K562 (cell line): ENCODE results near the gene TMEM187. TPM values are rescaled to one million over a fixed set of nuclear protein-coding genes. Genes with fewer than 3 reads are reported as not detected.

Source experiments
- ARID2 ChIP-seq: fragments of 450-650 bp; IDR thresholded peaks from 2 replicates; pipeline ENCODE4 v1.6.1; 2017; ENCODE audit warnings: antibody characterized with exemption, mild to moderate bottlenecking
- CBFA2T2 ChIP-seq: fragments of 450-650 bp; conservative IDR thresholded peaks from 2 replicates; pipeline ENCODE4 v1.6.1; 2017; ENCODE audit warnings: mild to moderate bottlenecking
- CBX1 ChIP-seq: sonication (generic); IDR thresholded peaks from 2 replicates; pipeline ENCODE4 v1.6.1; 2016; ENCODE audit warnings: antibody characterized with exemption, low read depth, mild to moderate bottlenecking
- CHD2 ChIP-seq: IDR thresholded peaks from 2 replicates; pipeline ENCODE4 v1.6.1; 2011; ENCODE audit warnings: low read depth, low read length
- ETV1 ChIP-seq: fragments of 450-650 bp; conservative IDR thresholded peaks from 2 replicates; pipeline ENCODE4 v1.6.1; 2016; ENCODE audit warnings: missing genetic modification characterization, control low read depth, low read depth, missing compliant biosample characterization
- HCFC1 ChIP-seq: IDR thresholded peaks from 2 replicates; pipeline ENCODE4 v1.6.1; 2012; ENCODE audit warnings: low read depth, low read length, improper control_type of control experiment
- HDGF ChIP-seq: fragments of 450-650 bp; IDR thresholded peaks from 2 replicates; pipeline ENCODE4 v1.6.1; 2016
- HMGN3 ChIP-seq: IDR thresholded peaks from 2 replicates; pipeline ENCODE4 v1.6.1; 2011; ENCODE audit warnings: borderline replicate concordance, low read depth, mild to moderate bottlenecking, mixed read lengths, low read length; ENCODE audit not compliant: insufficient read length; ENCODE audit errors: extremely low read depth
- POLR2B ChIP-seq: fragments of 450-650 bp; IDR thresholded peaks from 2 replicates; pipeline ENCODE4 v1.6.1; 2018; ENCODE audit warnings: low read depth; ENCODE audit not compliant: partially characterized antibody
- POLR3A ChIP-seq: IDR thresholded peaks from 2 replicates; pipeline ENCODE4 v1.6.1; 2011; ENCODE audit warnings: borderline replicate concordance, mild to moderate bottlenecking, moderate library complexity; ENCODE audit not compliant: insufficient read length, insufficient read depth; ENCODE audit errors: extremely low read depth
- PPARD ChIP-seq: fragments of 250-450 bp; sonication (Bioruptor Pico); IDR thresholded peaks from 2 replicates; pipeline ENCODE4 v1.8.0; 2022; ENCODE audit warnings: inconsistent platforms, mild to moderate bottlenecking, moderate library complexity
- PTRF ChIP-seq: fragments of 450-650 bp; IDR thresholded peaks from 2 replicates; pipeline ENCODE4 v1.6.1; 2016; ENCODE audit warnings: mild to moderate bottlenecking, missing genetic modification characterization, missing compliant biosample characterization
- PURB ChIP-seq: sonication (generic); formaldehyde crosslinking; IDR thresholded peaks from 2 replicates; pipeline ENCODE4 v1.9.0; 2021; ENCODE audit warnings: low read depth, mild to moderate bottlenecking, missing genetic modification reagents
- RBM14 ChIP-seq: fragments of 200-400 bp; formaldehyde crosslinking; IDR thresholded peaks from 2 replicates; pipeline ENCODE4 v1.6.1; 2018; ENCODE audit warnings: low read depth, mild to moderate bottlenecking, low read length, moderate library complexity, borderline replicate concordance; ENCODE audit not compliant: insufficient read depth
- SETDB1 ChIP-seq: IDR thresholded peaks from one replicate; pipeline ENCODE4 v1.6.1; 2012; ENCODE audit warnings: low read length, control low read depth, inconsistent platforms
- SRF ChIP-seq, 2 experiments: fragments of 250-450, 450-650 bp in 1 of 2; sonication (Bioruptor Pico) in 1 of 2; sonication (generic) in 1 of 2; formaldehyde crosslinking; IDR thresholded peaks; 2 replicates each; pipeline versions ENCODE4 v1.5.0 to v1.5.1; 2020 to 2022; ENCODE audit warnings: mild to moderate bottlenecking in 1 of 2, missing genetic modification reagents in 1 of 2
- TEAD2 ChIP-seq: fragments of 450-650 bp; IDR thresholded peaks from 2 replicates; pipeline ENCODE4 v1.6.1; 2016; ENCODE audit warnings: missing genetic modification characterization, control low read depth, missing compliant biosample characterization
- ZBTB17 ChIP-seq: fragments of 450-650 bp; formaldehyde crosslinking; IDR thresholded peaks from 2 replicates; pipeline ENCODE4 v1.4.0; 2020; ENCODE audit warnings: mild to moderate bottlenecking
- ZNF124 ChIP-seq: sonication (generic); formaldehyde crosslinking; IDR thresholded peaks from 2 replicates; pipeline ENCODE4 v1.8.1; 2022; ENCODE audit warnings: missing genetic modification reagents
- ZNF24 ChIP-seq: fragments of 450-650 bp; IDR thresholded peaks from 2 replicates; pipeline ENCODE4 v1.6.1; 2016
- ZSCAN29 ChIP-seq: fragments of 450-650 bp; IDR thresholded peaks from 2 replicates; pipeline ENCODE4 v1.6.1; 2017
- polyA plus RNA-seq, 8 experiments: library from polyadenylated mRNA; depleted of rRNA in 4 of 8; stranded (reverse) in 5 of 8; unstranded in 3 of 8; fragments of >200 nt; fragmentation: Nextera tagmentation in 2 of 8; fragmentation: Illumina TruSeq in 1 of 8; extraction: Ambion mirVana in 2 of 8; extraction: Trizol in 1 of 8; gene quantifications; 2 replicates each; pipeline versions ENCODE4 v1.2.1 to v1.2.3, GENCODE V29; 2011 to 2014; ENCODE audit warnings: inconsistent platforms in 1 of 8, missing spikeins in 1 of 8
- total RNA-seq, 7 experiments: library from RNA; depleted of rRNA in 6 of 7; stranded (reverse); fragments of >200 nt in 6 of 7; fragmentation: Illumina TruSeq in 2 of 7; extraction: Trizol in 2 of 7; gene quantifications; 2 replicates each; pipeline versions ENCODE4 v1.2.1 to v1.2.3, GENCODE V29; 2011 to 2021; ENCODE audit warnings: low replicate concordance in 1 of 7
- TF ChIP-seq, protein P1 (sequence below): fragments of 450-650 bp; formaldehyde crosslinking; IDR thresholded peaks from 2 replicates; pipeline ENCODE4 v1.4.0; 2020; ENCODE audit warnings: mild to moderate bottlenecking, mixed read lengths
- TF ChIP-seq, protein P2 (sequence below): sonication (generic); formaldehyde crosslinking; IDR thresholded peaks from 2 replicates; pipeline ENCODE4 v1.9.0; 2022; ENCODE audit warnings: mild to moderate bottlenecking, missing genetic modification reagents
- TF ChIP-seq, protein P3 (sequence below): fragments of 450-650 bp; IDR thresholded peaks from 2 replicates; pipeline ENCODE4 v1.6.1; 2016

Gene TMEM187
- total and polyA plus RNA-seq, 9 of the 15 experiments (the other 6 are each of a cell fraction or from before 2014, with no cell fraction given) = 0.13 to 6.4 (median 1.6) TPM

DNA sequence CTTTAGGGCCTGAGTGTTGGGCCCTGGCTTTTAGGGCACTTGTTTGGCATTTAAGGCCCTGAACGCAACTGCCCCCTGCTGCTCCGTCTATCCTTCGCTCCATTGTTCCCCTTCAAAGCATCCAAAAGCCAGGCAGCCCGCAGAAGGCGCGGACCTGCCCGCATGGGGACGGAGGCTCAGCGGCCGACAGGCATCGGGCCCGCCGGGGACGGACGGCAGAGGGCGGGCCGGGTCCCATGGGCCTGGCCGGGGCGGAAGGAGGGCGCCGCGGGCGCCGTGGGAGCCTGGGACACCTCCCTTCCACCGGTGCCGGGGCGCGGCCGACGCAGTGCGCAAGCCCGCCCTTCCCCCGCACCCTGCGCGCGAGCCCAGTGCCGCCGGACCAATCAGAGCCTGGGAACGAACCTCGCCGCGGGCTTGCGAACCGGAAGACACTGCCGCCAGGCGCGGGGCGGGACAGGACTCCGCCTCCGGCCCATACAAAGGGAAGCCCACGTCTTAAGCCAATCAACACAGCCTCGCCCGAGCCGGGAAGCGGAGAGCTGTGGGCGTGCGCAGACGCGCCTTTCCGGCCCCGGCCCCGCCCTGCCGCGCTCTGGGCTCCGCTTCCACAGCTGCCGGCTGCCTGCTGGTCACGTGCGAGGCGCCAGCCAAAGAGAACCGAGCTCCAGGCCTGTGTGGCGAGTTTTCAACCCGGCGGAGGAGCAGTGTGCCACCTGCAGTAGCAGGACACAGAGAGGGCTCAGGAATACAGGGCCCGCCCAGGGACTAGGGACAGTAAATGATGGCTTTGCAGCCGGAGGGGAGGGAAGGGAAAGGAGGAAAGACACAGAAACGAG lies 44.4 kb upstream of the TMEM187 start (continued):
- TF ChIP-seq ETV1 (tag) = peak; percentile 48; the same call in 1 of the 2 replicates
- no peak for TF ChIP-seq RBM14
- TF ChIP-seq SETDB1 = no peak
- no peak for TF ChIP-seq ZNF124
- TF ChIP-seq CBX1 = no peak; the same call in 1 of the 2 replicates
- no peak for TF ChIP-seq PURB (CRISPR knock-in tag)
- no peak for TF ChIP-seq PPARD (CRISPR knock-in tag)
- TF ChIP-seq CHD2 = 0 out of 2 replicates have a peak, but pooled peaks have one; percentile 39
- TF ChIP-seq ZSCAN29 = no peak
- TF ChIP-seq, protein P1, sequence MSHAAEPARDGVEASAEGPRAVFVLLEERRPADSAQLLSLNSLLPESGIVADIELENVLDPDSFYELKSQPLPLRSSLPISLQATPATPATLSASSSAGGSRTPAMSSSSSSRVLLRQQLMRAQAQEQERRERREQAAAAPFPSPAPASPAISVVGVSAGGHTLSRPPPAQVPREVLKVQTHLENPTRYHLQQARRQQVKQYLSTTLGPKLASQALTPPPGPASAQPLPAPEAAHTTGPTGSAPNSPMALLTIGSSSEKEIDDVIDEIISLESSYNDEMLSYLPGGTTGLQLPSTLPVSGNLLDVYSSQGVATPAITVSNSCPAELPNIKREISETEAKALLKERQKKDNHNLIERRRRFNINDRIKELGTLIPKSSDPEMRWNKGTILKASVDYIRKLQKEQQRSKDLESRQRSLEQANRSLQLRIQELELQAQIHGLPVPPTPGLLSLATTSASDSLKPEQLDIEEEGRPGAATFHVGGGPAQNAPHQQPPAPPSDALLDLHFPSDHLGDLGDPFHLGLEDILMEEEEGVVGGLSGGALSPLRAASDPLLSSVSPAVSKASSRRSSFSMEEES = peak; percentile 92
- TF ChIP-seq HCFC1 = no peak; the same call in 1 of the 2 replicates
- TF ChIP-seq ZBTB17 = peak; percentile 71; the same call in 1 of the 2 replicates
- TF ChIP-seq, protein P2, sequence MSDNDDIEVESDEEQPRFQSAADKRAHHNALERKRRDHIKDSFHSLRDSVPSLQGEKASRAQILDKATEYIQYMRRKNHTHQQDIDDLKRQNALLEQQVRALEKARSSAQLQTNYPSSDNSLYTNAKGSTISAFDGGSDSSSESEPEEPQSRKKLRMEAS (CRISPR knock-in tag) = peak; percentile 80
- TF ChIP-seq TEAD2 (tag) = no peak
- TF ChIP-seq HDGF = no peak
- peak; percentile 70 for TF ChIP-seq CBFA2T2
- TF ChIP-seq, protein P3, sequence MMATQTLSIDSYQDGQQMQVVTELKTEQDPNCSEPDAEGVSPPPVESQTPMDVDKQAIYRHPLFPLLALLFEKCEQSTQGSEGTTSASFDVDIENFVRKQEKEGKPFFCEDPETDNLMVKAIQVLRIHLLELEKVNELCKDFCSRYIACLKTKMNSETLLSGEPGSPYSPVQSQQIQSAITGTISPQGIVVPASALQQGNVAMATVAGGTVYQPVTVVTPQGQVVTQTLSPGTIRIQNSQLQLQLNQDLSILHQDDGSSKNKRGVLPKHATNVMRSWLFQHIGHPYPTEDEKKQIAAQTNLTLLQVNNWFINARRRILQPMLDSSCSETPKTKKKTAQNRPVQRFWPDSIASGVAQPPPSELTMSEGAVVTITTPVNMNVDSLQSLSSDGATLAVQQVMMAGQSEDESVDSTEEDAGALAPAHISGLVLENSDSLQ = peak; percentile 69
- peak; percentile 93 for TF ChIP-seq HMGN3
- TF ChIP-seq SRF (CRISPR knock-in tag; IDR thresholded peaks at IDR 0.05) = peak in 1 of 2 experiments; percentile 77; a peak in 1 of 4 replicates
- no peak for TF ChIP-seq ARID2
- no peak for TF ChIP-seq POLR3A
- TF ChIP-seq POLR2B = peak; percentile 29
- no peak for TF ChIP-seq PTRF (tag)
- no peak for TF ChIP-seq ZNF24
